Smooth muscle cell (in vitro differentiated cells): ENCODE results near the gene LRRC28. TPM values are rescaled to one million over a fixed set of nuclear protein-coding genes. Genes with fewer than 3 reads are reported as not detected.

Experiments used
- DNase-seq: peaks from one replicate; lab custom pipeline; 2025; ENCODE audit not compliant: unreplicated experiment; lab: John Stamatoyannopoulos, UW
- H2AFZ ChIP-seq: fragments of 200-600 bp; sonication (generic); 2 replicates; pipeline ENCODE4 v1.6.0; 2016; ENCODE audit warnings: antibody characterized with exemption, low read depth, mild to moderate bottlenecking
- H3F3A ChIP-seq: fragments of 200-600 bp; sonication (generic); 2 replicates; pipeline ENCODE4 v1.6.0; 2017; ENCODE audit warnings: antibody characterized with exemption, low read depth
- H3K27ac ChIP-seq: fragments of 200-600 bp; sonication (generic); 2 replicates; pipeline ENCODE4 v1.5.1; 2016; ENCODE audit warnings: low read depth, mild to moderate bottlenecking
- H3K27me3 ChIP-seq: fragments of 200-600 bp; sonication (generic); 2 replicates; pipeline ENCODE4 v1.6.1; 2016; ENCODE audit warnings: low read depth, mild to moderate bottlenecking
- H3K36me3 ChIP-seq: fragments of 200-600 bp; sonication (generic); 2 replicates; pipeline ENCODE4 v1.5.1; 2016; ENCODE audit warnings: low read depth
- H3K4me1 ChIP-seq: fragments of 200-600 bp; sonication (generic); 2 replicates; pipeline ENCODE4 v1.5.1; 2016; ENCODE audit warnings: low read depth
- H3K4me2 ChIP-seq: fragments of 200-600 bp; sonication (generic); 2 replicates; pipeline ENCODE4 v1.6.0; 2016; ENCODE audit warnings: mild to moderate bottlenecking
- H3K4me3 ChIP-seq: fragments of 200-600 bp; sonication (generic); 2 replicates; pipeline ENCODE4 v1.5.1; 2016; ENCODE audit warnings: mild to moderate bottlenecking
- H3K79me2 ChIP-seq: fragments of 200-600 bp; sonication (generic); 2 replicates; pipeline ENCODE4 v1.6.0; 2016; ENCODE audit warnings: low read depth, mild to moderate bottlenecking
- H3K9ac ChIP-seq: fragments of 200-600 bp; sonication (generic); 2 replicates; pipeline ENCODE4 v1.6.0; 2016; ENCODE audit warnings: low read depth
- H3K9me3 ChIP-seq: fragments of 200-600 bp; sonication (generic); replicated peaks from 2 replicates; pipeline ENCODE4 v1.5.1; 2016; ENCODE audit warnings: low read depth
- H4K20me1 ChIP-seq: fragments of 200-600 bp; sonication (generic); 2 replicates; pipeline ENCODE4 v1.6.0; 2016; ENCODE audit warnings: low read depth
- WGBS: methylation state at CpG from one replicate; pipeline ENCODE4 v1.1.7; 2016; ENCODE audit warnings: low lambda C conversion rate; 5-methylcytosine and 5-hydroxymethylcytosine counted together
- polyA plus RNA-seq: library from polyadenylated mRNA; unstranded; fragments of >200 nt; fragmentation: Nextera tagmentation; extraction: Ambion mirVana; gene quantifications from 2 replicates; pipeline ENCODE4 v1.2.1, GENCODE V29; 2016
- total RNA-seq: library from RNA; depleted of rRNA; stranded (reverse); fragments of >200 nt; gene quantifications from 2 replicates; pipeline ENCODE4 v1.2.3, GENCODE V29; 2014
- TF ChIP-seq, protein P1 (sequence below): fragments of 200-600 bp; sonication (generic); IDR thresholded peaks from 2 replicates; pipeline ENCODE4 v1.5.1; 2017; ENCODE audit warnings: borderline replicate concordance, mild to moderate bottlenecking, antibody characterized with exemption; ENCODE audit not compliant: insufficient read depth, poor library complexity, severe bottlenecking

Gene LRRC28
- total and polyA plus RNA-seq, 2 experiments from 2014 or later, result 26.5 to 28.8 TPM

GRCh38 chr15:99435877-99436541 is 184.7 kb downstream of the LRRC28 start:
- no peak overlapping the region for H2AFZ ChIP-seq
- H4K20me1 ChIP-seq, result no peaks in the 10 kb centered on the region
- no peak overlapping the region for H3K4me3 ChIP-seq
- no peaks in the 10 kb centered on the region for H3K9me3 ChIP-seq
- H3K4me1 ChIP-seq, result peaks cover 8% of the 10 kb centered on the region
- H3K27me3 ChIP-seq, result no peaks in the 10 kb centered on the region
- TF ChIP-seq, protein P1, sequence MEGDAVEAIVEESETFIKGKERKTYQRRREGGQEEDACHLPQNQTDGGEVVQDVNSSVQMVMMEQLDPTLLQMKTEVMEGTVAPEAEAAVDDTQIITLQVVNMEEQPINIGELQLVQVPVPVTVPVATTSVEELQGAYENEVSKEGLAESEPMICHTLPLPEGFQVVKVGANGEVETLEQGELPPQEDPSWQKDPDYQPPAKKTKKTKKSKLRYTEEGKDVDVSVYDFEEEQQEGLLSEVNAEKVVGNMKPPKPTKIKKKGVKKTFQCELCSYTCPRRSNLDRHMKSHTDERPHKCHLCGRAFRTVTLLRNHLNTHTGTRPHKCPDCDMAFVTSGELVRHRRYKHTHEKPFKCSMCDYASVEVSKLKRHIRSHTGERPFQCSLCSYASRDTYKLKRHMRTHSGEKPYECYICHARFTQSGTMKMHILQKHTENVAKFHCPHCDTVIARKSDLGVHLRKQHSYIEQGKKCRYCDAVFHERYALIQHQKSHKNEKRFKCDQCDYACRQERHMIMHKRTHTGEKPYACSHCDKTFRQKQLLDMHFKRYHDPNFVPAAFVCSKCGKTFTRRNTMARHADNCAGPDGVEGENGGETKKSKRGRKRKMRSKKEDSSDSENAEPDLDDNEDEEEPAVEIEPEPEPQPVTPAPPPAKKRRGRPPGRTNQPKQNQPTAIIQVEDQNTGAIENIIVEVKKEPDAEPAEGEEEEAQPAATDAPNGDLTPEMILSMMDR, result no peak
- no peak overlapping the region for H3K4me2 ChIP-seq
- no peak overlapping the region for H3K27ac ChIP-seq
- 92% methylated on average over 10 of the region's 10 CpGs for WGBS
- no peak overlapping the region for H3K9ac ChIP-seq
- no peaks in the 10 kb centered on the region for H3K36me3 ChIP-seq
- no peak for DNase-seq
- H3K79me2 ChIP-seq, result no peaks in the 10 kb centered on the region
- H3F3A ChIP-seq, result no peaks in the 10 kb centered on the region

DNA sequence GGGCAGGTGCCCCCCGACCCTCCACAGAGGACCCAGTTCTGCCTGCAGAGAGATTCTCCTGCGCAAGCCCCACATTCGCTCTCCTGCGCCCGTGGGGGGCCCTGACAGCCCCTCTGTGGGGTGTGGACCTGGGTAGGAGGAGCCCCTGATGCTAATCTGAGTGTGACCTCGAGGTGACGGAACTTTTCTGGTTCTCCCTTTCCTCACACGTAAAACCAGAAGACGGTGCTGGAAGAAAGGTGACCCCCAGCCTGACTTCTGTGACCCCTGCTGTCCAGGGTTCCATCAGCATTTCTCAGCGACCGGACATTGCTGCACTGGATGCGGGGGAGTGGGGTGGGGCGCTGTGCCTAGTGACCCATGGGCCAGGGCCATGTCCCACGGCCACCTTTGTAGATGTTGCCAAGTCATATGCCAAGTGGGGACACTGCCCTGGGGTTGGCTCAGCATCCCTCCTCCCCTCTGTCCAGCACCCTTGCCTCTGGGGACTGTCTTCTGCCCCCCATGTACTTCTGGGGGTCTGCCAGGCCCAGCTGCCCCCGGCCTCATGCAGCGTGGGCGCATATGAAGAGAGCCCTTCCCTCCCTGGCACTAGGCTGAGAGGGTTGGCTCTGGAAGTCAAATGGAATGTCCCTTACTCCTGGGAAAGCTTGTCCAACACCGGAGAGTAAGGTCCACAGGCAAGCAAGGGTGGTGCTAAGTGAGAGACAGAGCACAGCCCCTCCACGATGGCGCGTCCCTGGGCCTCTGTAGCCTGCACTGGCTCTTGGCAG is 185.4 kb downstream of the LRRC28 start:
- Histone ChIP-seq H3K27ac (no peak overlapping the region), H3K4me2 (no peak overlapping the region), H4K20me1 (no peaks in the 10 kb centered on the region), H3K27me3 (no peaks in the 10 kb centered on the region), H3K9me3 (no peaks in the 10 kb centered on the region), H3K4me3 (no peak overlapping the region), H3K79me2 (no peaks in the 10 kb centered on the region), H2AFZ (no peak overlapping the region), H3F3A (no peaks in the 10 kb centered on the region), H3K9ac (no peak overlapping the region), H3K36me3 (no peaks in the 10 kb centered on the region), H3K4me1 (peaks cover 8% of the 10 kb centered on the region)
- no peak for DNase-seq
- 94% methylated on average over 21 of the region's 21 CpGs for whole genome bisulfite sequencing
- TF ChIP-seq, protein P1, result no peak

DNA sequence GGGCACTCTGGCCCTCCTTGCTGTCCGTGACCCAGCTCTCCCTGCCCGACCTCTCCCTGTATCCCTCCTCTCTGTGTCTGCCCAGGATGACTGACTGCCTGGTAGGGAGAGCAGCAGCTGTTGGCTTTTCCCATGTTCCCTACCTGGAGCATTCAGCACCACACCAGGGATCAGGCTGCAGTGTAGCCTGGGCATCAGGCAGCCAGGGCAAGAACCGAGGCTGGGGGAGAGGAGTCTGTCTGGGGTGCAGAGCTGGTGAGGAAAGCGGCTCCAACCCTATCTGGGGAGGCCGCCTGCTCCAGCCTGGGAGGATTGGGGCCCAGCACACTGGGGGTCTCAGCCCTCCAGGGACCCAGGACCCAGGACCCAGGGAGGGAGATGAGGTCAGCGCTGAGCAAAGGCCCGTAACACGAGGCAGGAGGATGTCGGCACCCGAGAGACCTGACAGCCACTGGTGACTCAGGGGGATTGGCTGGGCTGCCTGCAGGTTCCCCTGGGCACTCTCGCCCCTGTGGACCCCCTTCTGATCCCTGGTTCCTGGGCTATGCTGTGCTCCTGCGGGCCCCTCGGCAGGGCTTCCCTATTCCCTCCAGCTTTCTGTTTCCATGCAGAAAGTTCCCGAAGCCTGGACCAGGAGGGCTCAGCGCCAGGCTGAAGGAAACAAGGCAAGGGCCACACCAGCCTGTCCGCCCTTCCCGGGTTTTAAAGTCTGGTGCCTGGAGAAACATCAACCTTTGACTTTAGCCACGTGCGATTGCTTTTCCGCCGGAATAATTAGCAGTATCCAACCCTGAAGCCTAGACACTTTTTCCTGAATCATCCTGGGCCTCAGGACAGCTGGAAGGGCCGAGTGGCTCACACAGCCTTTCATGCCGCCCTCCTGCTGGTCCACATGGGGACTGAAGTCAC is 186.3 kb downstream of the LRRC28 start:
- no peak overlapping the region for H3K27ac ChIP-seq
- no peak overlapping the region for H3K4me3 ChIP-seq
- H3K9me3 ChIP-seq, result no peaks in the 10 kb centered on the region
- no peaks in the 10 kb centered on the region for H3K36me3 ChIP-seq
- 84% methylated on average over 23 of the region's 23 CpGs for WGBS
- TF ChIP-seq, protein P1, result no peak
- H3K4me2 ChIP-seq, result no peak overlapping the region
- H4K20me1 ChIP-seq, result no peaks in the 10 kb centered on the region
- H3K4me1 ChIP-seq, result peaks cover 8% of the 10 kb centered on the region
- no peak overlapping the region for H2AFZ ChIP-seq
- H3K27me3 ChIP-seq, result no peaks in the 10 kb centered on the region
- no peaks in the 10 kb centered on the region for H3F3A ChIP-seq
- no peak for DNase-seq
- no peak overlapping the region for H3K9ac ChIP-seq
- H3K79me2 ChIP-seq, result no peaks in the 10 kb centered on the region
